ENCODE results near the gene CWC27.
"Not testable (repeated sequence)": the region's sequence is repeated elsewhere in the genome, so short reads cannot be mapped to it uniquely, and the experiment has no call there.

The CWC27 gene

GRCh38 chr5:64853777-64854176, 85.0 kb downstream of the CWC27 start:
- no peak for DNase-seq

- no peak for DNase-seq
These were observed 86.1 kb downstream of the CWC27 start for GRCh38 chr5:64854855-64855254.

GRCh38 chr5:64859881-64860280, 91.2 kb downstream of the CWC27 start:
- no peak for DNase-seq

- DNase-seq, result no peak
These were observed 92.6 kb downstream of the CWC27 start for GRCh38 chr5:64861281-64861680.

- DNase-seq, result no peak
These were observed 95.4 kb downstream of the CWC27 start for GRCh38 chr5:64864171-64864570.

- DNase-seq, result no peak
These were observed 96.9 kb downstream of the CWC27 start for GRCh38 chr5:64865662-64866061.

- no peak for DNase-seq
These were observed 100.7 kb downstream of the CWC27 start for GRCh38 chr5:64869419-64869818.

- DNase-seq, result no peak
These were observed 103.3 kb downstream of the CWC27 start for GRCh38 chr5:64872044-64872443.

GRCh38 chr5:64873441-64873840, 104.7 kb downstream of the CWC27 start:
- no peak for DNase-seq

GRCh38 chr5:64874753-64875152, 106.0 kb downstream of the CWC27 start:
- no peak for DNase-seq

- DNase-seq, result no peak
These were observed 107.5 kb downstream of the CWC27 start for GRCh38 chr5:64876203-64876602.

- no peak for DNase-seq
These were observed 112.1 kb downstream of the CWC27 start for GRCh38 chr5:64880821-64881220.

- no peak for DNase-seq
These were observed 115.2 kb downstream of the CWC27 start for GRCh38 chr5:64883912-64884311.

GRCh38 chr5:64884541-64884940, 115.8 kb downstream of the CWC27 start:
- no peak for DNase-seq

- no peak for DNase-seq
These were observed 119.2 kb downstream of the CWC27 start for GRCh38 chr5:64887910-64888309.

- DNase-seq, result no peak
These were observed 127.0 kb downstream of the CWC27 start for GRCh38 chr5:64895748-64896147.

- no peak for DNase-seq
These were observed 131.1 kb downstream of the CWC27 start for GRCh38 chr5:64899838-64900237.

GRCh38 chr5:64900618-64901017, 131.9 kb downstream of the CWC27 start:
- DNase-seq, result no peak

- DNase-seq, result not testable (repeated sequence)
These were observed 138.7 kb downstream of the CWC27 start for GRCh38 chr5:64907399-64907798.

- no peak for DNase-seq
These were observed 145.7 kb downstream of the CWC27 start for GRCh38 chr5:64914396-64914795.

GRCh38 chr5:64918083-64918482, 149.4 kb downstream of the CWC27 start:
- no peak for DNase-seq

GRCh38 chr5:64921386-64921785, 152.7 kb downstream of the CWC27 start:
- no peak for DNase-seq

- DNase-seq, result no peak
These were observed 154.5 kb downstream of the CWC27 start for GRCh38 chr5:64923151-64923685.

- DNase-seq, result no peak
These were observed 156.4 kb downstream of the CWC27 start for GRCh38 chr5:64925123-64925522.

GRCh38 chr5:64929833-64930232, 161.1 kb downstream of the CWC27 start:
- no peak for DNase-seq
